ENCODE measurements around the gene SPIN1.

DNA sequence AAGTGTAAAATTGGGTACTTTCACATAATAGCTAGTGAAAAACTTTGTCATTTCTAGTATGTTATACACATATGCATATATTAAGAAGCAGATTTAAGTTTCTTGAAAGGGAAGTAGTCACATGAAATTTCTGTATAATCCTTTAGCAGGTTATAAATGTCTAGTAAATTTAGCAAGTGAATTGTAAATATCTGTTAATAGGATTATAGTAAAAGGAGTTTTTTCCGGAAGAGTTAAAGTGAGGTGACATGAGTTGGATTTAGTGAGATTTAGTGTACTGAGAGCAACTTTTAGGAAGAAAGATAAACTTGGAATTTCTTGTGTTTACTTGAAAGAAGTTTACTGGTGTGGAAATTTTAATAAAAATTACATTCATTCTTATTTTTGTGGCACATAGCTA, 38.4 kb downstream of the SPIN1 start:
- TF ChIP-seq, protein P1, sequence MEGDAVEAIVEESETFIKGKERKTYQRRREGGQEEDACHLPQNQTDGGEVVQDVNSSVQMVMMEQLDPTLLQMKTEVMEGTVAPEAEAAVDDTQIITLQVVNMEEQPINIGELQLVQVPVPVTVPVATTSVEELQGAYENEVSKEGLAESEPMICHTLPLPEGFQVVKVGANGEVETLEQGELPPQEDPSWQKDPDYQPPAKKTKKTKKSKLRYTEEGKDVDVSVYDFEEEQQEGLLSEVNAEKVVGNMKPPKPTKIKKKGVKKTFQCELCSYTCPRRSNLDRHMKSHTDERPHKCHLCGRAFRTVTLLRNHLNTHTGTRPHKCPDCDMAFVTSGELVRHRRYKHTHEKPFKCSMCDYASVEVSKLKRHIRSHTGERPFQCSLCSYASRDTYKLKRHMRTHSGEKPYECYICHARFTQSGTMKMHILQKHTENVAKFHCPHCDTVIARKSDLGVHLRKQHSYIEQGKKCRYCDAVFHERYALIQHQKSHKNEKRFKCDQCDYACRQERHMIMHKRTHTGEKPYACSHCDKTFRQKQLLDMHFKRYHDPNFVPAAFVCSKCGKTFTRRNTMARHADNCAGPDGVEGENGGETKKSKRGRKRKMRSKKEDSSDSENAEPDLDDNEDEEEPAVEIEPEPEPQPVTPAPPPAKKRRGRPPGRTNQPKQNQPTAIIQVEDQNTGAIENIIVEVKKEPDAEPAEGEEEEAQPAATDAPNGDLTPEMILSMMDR (IDR thresholded peaks at IDR 0.05; ENCODE audit: insufficient read depth, low read length, poor library complexity, severe bottlenecking), result no peak
- no peak for TF ChIP-seq EZH2phosphoT487 (conservative IDR thresholded peaks at IDR 0.05; ENCODE audit: low read length)

Measured in SU-DHL-6 (cell line).